ENCODE measurements around the gene CHN2.

GRCh38 chr7:29510028-29510427 is 315.5 kb downstream of the CHN2 start:
- TF ChIP-seq CTCF (IDR thresholded peaks at IDR 0.05) (no peak), ZFX (IDR thresholded peaks at IDR 0.05; ENCODE audit: borderline replicate concordance) (no peak)

Data from 22Rv1 (cell line).